ENCODE measurements around the gene PLEKHG4B. TPM values are rescaled to one million over a fixed set of nuclear protein-coding genes. Genes with fewer than 3 reads are reported as not detected.

The PLEKHG4B gene
- polyA plus RNA-seq, 1 donor from 2014 or later: 0.78 TPM

DNA sequence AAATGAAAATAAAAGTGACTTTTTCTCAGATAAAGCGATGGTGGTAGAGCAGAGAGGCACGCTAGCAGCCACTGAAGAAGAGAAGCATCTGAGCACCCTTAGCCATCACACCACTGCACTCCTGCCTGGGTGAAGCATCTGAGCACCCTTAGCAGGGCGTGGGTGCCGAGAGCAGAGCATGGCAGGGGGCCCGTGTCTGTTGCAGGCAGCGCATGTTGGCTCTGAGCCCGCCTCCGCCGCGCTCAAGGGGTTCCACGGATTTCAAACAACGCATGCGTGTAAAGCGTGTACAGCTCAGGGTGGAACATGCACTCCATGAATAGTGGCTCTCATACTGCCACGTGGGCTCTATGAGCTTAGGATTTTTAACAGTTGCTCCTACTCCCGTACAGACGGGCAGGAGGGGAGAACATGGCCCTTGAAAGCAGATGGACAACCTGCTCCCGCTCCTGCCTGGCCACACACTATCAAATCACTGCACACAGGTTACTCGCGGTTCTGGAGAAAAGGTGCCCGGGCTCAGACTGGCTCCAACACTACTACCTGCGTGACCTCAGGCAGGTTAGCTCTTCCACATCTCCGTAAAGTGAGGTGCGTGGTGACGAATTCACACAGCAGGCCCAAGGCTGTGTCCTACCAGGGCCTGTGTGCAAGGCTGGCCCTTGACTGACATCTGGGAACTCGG is 111.4 kb downstream of the PLEKHG4B start:
- H3K79me2 ChIP-seq (replicated peaks; ENCODE audit: insufficient read depth, low read length): peaks cover 8% of the 10 kb centered on the region
- no peak overlapping the region for H3K4me2 ChIP-seq (ENCODE audit: low read length)
- H3K27me3 ChIP-seq (ENCODE audit: insufficient read depth, low read depth, low read length): no peaks in the 10 kb centered on the region
- no peak overlapping the region for H2AFZ ChIP-seq (ENCODE audit: low read depth, low read length)
- H3F3A ChIP-seq (ENCODE audit: insufficient read depth, low read length, poor library complexity, severe bottlenecking): no peaks in the 10 kb centered on the region
- H3K36me3 ChIP-seq (ENCODE audit: insufficient read depth, low read length): no peaks in the 10 kb centered on the region
- no peak overlapping the region for H3K27ac ChIP-seq (ENCODE audit: low read length)
- H3K9ac ChIP-seq (ENCODE audit: low read length): no peak overlapping the region
- H4K20me1 ChIP-seq (ENCODE audit: insufficient read depth): no peaks in the 10 kb centered on the region
- H3K4me3 ChIP-seq (ENCODE audit: low read length): no peak overlapping the region
- H3K9me3 ChIP-seq (ENCODE audit: low read length): no peaks in the 10 kb centered on the region
- no peaks in the 10 kb centered on the region for H3K9me2 ChIP-seq (ENCODE audit: insufficient read depth, low read length)
- TF ChIP-seq RAD21 (conservative IDR thresholded peaks at IDR 0.05): no peak

DNA sequence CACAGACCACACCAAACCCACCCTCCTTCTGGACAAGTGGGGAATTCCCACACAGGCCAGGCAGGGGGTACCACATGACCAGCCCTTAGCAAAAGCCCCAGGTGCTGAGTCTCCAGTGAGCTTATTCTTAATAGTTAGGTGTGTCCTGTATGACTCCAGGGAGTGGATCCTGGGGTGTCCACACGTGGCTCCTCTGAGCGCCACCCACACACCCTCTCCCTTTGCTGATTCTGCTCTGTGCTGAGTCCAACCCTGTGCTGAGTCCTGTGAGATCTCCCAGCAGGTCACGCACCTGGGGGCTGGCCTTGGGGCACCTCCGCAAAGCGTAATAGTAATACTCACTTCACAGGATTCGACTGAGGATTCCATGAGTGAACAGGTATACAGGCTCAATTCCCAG is 112.0 kb downstream of the PLEKHG4B start:
- Histone ChIP-seq H3F3A (ENCODE audit: insufficient read depth, low read length, poor library complexity, severe bottlenecking) (no peaks in the 10 kb centered on the region), H3K36me3 (ENCODE audit: insufficient read depth, low read length) (no peaks in the 10 kb centered on the region), H3K9ac (ENCODE audit: low read length) (no peak overlapping the region), H3K9me3 (ENCODE audit: low read length) (no peaks in the 10 kb centered on the region), H3K9me2 (ENCODE audit: insufficient read depth, low read length) (no peaks in the 10 kb centered on the region), H3K79me2 (replicated peaks; ENCODE audit: insufficient read depth, low read length) (peaks cover 13% of the 10 kb centered on the region), H3K27me3 (ENCODE audit: insufficient read depth, low read depth, low read length) (no peaks in the 10 kb centered on the region), H3K4me3 (ENCODE audit: low read length) (no peak overlapping the region), H4K20me1 (ENCODE audit: insufficient read depth) (no peaks in the 10 kb centered on the region), H3K27ac (ENCODE audit: low read length) (no peak overlapping the region), H2AFZ (ENCODE audit: low read depth, low read length) (no peak overlapping the region), H3K4me2 (ENCODE audit: low read length) (no peak overlapping the region)
- TF ChIP-seq SMC3 (conservative IDR thresholded peaks at IDR 0.05; ENCODE audit: poor library complexity) (no peak), RAD21 (conservative IDR thresholded peaks at IDR 0.05) (no peak), EP300 (conservative IDR thresholded peaks at IDR 0.05; ENCODE audit: poor library complexity, severe bottlenecking) (no peak), MXI1 (conservative IDR thresholded peaks at IDR 0.05; ENCODE audit: poor library complexity, severe bottlenecking) (no peak), TAF1 (IDR thresholded peaks at IDR 0.05; ENCODE audit: low read depth) (no peak), POLR2AphosphoS5 (IDR thresholded peaks at IDR 0.05) (no peak), EZH2 (IDR thresholded peaks at IDR 0.05; ENCODE audit: borderline replicate concordance, insufficient read depth, low read length, poor library complexity, severe bottlenecking) (no peak), CTCF (IDR thresholded peaks at IDR 0.05; ENCODE audit: poor library complexity, severe bottlenecking) (no peak)
- TF ChIP-seq, protein P1, sequence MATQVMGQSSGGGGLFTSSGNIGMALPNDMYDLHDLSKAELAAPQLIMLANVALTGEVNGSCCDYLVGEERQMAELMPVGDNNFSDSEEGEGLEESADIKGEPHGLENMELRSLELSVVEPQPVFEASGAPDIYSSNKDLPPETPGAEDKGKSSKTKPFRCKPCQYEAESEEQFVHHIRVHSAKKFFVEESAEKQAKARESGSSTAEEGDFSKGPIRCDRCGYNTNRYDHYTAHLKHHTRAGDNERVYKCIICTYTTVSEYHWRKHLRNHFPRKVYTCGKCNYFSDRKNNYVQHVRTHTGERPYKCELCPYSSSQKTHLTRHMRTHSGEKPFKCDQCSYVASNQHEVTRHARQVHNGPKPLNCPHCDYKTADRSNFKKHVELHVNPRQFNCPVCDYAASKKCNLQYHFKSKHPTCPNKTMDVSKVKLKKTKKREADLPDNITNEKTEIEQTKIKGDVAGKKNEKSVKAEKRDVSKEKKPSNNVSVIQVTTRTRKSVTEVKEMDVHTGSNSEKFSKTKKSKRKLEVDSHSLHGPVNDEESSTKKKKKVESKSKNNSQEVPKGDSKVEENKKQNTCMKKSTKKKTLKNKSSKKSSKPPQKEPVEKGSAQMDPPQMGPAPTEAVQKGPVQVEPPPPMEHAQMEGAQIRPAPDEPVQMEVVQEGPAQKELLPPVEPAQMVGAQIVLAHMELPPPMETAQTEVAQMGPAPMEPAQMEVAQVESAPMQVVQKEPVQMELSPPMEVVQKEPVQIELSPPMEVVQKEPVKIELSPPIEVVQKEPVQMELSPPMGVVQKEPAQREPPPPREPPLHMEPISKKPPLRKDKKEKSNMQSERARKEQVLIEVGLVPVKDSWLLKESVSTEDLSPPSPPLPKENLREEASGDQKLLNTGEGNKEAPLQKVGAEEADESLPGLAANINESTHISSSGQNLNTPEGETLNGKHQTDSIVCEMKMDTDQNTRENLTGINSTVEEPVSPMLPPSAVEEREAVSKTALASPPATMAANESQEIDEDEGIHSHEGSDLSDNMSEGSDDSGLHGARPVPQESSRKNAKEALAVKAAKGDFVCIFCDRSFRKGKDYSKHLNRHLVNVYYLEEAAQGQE (IDR thresholded peaks at IDR 0.05; ENCODE audit: borderline replicate concordance): no peak
